Activated naive CD8-positive, alpha-beta T cell treated with anti-CD3 and anti-CD28 coated beads, Interleukin-2, amount 10 ng/mL, durations not matched to agents 7 days and 5 days (primary cell): ENCODE data around the gene ID1. TPM values are rescaled to one million over a fixed set of nuclear protein-coding genes. Genes with fewer than 3 reads are reported as not detected.
"Not testable (repeated sequence)": the region's sequence is repeated elsewhere in the genome, so short reads cannot be mapped to it uniquely, and the experiment has no call there.

Experiments used
- ATAC-seq: fragments of 150-1000 bp; cut with Tn5 transposase; one replicate; pipeline ENCODE4 v1.10.0; 2021; ENCODE audit warnings: low read depth, moderate library complexity
- POLR2A ChIA-PET: fragments of 350-600 bp; sonication (Branson Sonifier 250); formaldehyde crosslinking; loops from one replicate; lab custom pipeline; 2021; ENCODE audit warnings: antibody characterized with exemption; lab: Charles Lee
- DNase-seq: peaks from one replicate; pipeline ENCODE4 v3.0.0; 2021
- H3K27ac Mint-ChIP-seq: one replicate; pipeline ENCODE4 v1.8.0; 2022; ENCODE audit warnings: mild to moderate bottlenecking, mixed read lengths
- H3K27me3 Mint-ChIP-seq: one replicate; pipeline ENCODE4 v1.8.0; 2022; ENCODE audit warnings: mild to moderate bottlenecking, moderate library complexity, mixed read lengths
- H3K36me3 Mint-ChIP-seq: one replicate; pipeline ENCODE4 v1.8.0; 2021; ENCODE audit warnings: mild to moderate bottlenecking, mixed read lengths
- H3K4me1 Mint-ChIP-seq: one replicate; pipeline ENCODE4 v1.8.0; 2021; ENCODE audit warnings: mixed read lengths
- H3K4me3 Mint-ChIP-seq: one replicate; pipeline ENCODE4 v1.8.0; 2022; ENCODE audit warnings: mild to moderate bottlenecking, moderate library complexity, mixed read lengths
- H3K9me3 Mint-ChIP-seq: one replicate; pipeline ENCODE4 v1.8.0; 2021; ENCODE audit warnings: mixed read lengths
- total RNA-seq, 2 experiments: library from RNA; stranded (reverse); gene quantifications; one replicate each; pipeline ENCODE4 v1.2.3, GENCODE V29; 2021

ID1 gene
- total RNA-seq, 2 experiments from 2014 or later, result 0.72 to 1.2 TPM

DNA sequence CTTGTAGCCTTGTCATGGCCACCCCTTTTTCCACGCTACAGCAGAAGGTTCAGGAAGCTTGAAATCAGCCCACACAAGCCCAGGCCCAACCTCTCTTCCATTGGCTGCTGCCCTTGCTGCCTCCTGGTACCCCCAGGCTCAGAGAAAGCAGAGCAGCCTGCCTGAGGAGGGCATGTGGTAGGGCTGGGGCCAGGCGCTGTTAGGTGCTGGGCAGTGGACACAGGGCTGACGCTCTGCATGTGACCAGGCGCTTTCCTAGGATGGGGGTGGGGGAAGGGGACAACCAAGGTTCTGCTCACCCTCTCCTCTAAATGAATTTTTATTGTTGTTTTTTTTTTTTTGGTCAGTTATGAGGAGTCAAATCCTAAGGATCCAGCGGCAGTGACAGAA is 36.3 kb upstream of the ID1 start:
- DNase-seq (no peak), ATAC-seq (no peak)
- H3K27me3 Mint-ChIP-seq, result no peaks in the 10 kb centered on the region
- H3K36me3 Mint-ChIP-seq, result peaks cover 6% of the 10 kb centered on the region
- POLR2A ChIA-PET, result interaction anchor here (2.8 kb wide), 1 partner anchor 36 kb away, joined by 10 read pairs; the partner anchor contains the start of gene ID1
- H3K4me3 Mint-ChIP-seq, result no peak overlapping the region
- no peaks in the 10 kb centered on the region for H3K9me3 Mint-ChIP-seq
- peaks cover 19% of the 10 kb centered on the region for H3K4me1 Mint-ChIP-seq
- no peak overlapping the region for H3K27ac Mint-ChIP-seq

DNA sequence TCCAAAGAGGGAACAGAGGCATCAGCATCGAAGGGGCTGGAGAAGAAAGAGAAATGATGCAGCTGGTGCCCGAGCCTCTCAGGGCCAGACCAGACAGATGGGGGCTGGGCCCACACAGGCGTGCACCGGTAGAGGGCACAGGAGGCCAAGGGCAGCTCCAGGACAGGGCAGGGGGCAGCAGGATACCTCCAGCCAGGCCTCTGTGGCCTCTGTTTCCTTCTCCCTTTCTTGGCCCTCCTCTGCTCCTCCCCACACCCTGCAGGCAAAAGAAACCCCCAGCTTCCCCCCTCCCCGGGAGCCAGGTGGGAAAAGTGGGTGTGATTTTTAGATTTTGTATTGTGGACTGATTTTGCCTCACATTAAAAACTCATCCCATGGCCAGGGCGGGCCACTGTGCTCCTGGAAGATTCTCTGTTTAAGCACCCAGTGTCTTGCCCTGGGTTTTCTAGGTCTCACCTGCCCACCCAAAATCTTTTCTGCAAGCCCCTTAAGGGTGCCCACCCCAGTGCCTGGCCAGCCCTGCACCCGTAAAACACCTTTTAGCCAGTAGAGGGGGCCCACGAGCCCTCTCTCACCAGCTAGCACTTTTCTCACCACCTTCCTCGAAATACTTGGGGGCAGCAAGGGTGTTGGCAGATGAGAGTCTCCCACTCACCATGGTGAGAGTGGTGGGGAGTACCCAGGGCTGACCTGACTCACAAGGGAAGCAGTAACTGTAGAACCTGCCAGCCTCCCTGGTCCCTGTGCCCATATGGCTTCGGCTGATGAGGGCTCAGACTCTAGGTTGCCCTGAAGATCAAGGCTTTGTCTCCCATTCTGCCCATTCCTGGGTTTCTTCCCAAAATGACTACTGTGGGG is 35.7 kb upstream of the ID1 start:
- ATAC-seq, result no peak
- H3K4me3 Mint-ChIP-seq, result no peak overlapping the region
- peaks cover 3% of the 10 kb centered on the region for H3K36me3 Mint-ChIP-seq
- H3K27me3 Mint-ChIP-seq, result no peaks in the 10 kb centered on the region
- DNase-seq, result peak; percentile 76
- H3K9me3 Mint-ChIP-seq, result no peaks in the 10 kb centered on the region
- H3K4me1 Mint-ChIP-seq, result peaks cover 21% of the 10 kb centered on the region
- H3K27ac Mint-ChIP-seq, result no peak overlapping the region
- POLR2A ChIA-PET, result interaction anchor here (1.1 to 2.8 kb wide), 3 partner anchors 36 to 43 kb away, joined by 4 to 10 read pairs (median 8); partner anchors contain the start of gene ID1

DNA sequence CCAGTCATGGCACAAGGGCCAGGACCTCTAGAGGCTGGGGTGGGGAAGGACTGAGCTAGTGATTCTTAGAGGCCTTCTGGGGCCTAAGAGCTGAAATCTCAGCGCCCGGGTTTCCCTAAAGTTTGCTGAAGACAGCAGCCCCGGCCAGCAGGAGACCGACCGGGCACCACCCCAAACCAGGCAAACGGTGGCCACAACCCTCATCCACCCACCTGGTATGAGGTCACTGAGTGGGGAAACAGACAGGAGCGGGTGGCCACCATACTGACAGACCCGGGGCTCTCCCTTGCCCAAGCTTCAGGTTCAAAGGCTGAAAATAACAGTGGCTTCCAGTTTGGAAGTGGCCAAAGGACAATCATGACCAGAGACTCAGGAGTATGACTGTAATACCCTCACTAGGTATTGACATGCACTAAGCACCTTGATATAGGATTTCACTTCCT is 35.0 kb upstream of the ID1 start:
- POLR2A ChIA-PET, result interaction anchor here (1.1 to 2.8 kb wide), 3 partner anchors 35 to 43 kb away, joined by 4 to 10 read pairs (median 8); partner anchors contain the start of gene ID1
- no peak for DNase-seq
- no peak for ATAC-seq
- Mint-ChIP-seq H3K36me3 (no peaks in the 10 kb centered on the region), H3K4me1 (peaks cover 21% of the 10 kb centered on the region), H3K9me3 (no peaks in the 10 kb centered on the region), H3K4me3 (no peak overlapping the region), H3K27me3 (no peaks in the 10 kb centered on the region), H3K27ac (no peak overlapping the region)

DNA sequence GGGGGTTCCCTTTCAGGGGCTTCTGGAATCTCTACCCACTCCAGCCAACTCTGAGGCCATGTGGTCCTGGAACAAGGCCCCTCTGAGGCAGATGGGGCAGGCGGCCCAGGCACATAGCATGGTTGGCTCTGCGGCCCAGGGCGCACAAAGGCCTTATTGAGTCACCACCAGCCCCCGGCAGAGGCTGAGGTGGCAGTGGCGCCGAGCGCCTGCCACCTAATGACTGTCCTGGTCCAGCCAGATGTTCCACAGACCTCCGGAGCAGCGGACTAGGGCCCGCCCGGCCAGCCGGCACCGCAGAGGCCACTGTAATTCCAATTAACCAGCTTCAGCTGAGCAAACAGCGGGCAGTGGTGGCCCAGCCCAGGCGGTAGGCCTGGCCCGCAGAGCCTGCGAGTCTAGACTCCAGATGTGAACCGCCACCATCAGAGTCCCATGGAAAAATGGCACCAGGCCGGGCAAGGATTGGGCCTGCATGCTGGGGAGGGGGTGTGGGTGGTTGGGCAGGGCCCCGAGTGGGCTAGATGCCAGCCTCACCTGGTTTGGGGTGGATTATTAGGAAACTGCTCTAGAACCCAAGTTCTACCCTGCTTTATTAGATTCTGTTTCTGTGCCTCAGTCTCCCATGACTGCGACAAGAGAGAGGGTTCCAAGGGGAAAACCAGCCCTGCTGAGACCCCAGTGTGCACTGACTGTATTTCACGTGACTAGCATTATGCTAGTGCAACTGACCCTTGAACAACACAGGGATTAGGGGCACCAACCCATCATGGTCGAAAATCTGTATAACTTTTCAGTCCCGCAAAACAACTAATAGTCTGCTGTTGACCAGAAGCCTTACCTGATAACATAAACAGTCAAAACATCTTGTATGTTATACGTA is 34.1 kb upstream of the ID1 start:
- no peaks in the 10 kb centered on the region for H3K9me3 Mint-ChIP-seq
- H3K27me3 Mint-ChIP-seq, result no peaks in the 10 kb centered on the region
- DNase-seq, result no peak
- no peak overlapping the region for H3K27ac Mint-ChIP-seq
- no peak for ATAC-seq
- no peaks in the 10 kb centered on the region for H3K36me3 Mint-ChIP-seq
- peak overlapping the region; percentile 88 for H3K4me3 Mint-ChIP-seq
- peaks cover 18% of the 10 kb centered on the region for H3K4me1 Mint-ChIP-seq
- POLR2A ChIA-PET, result interaction anchor here (3.3 to 4.0 kb wide), 2 partner anchors 34 to 42 kb away, joined by 19 to 36 read pairs; partner anchors contain the start of gene ID1

DNA sequence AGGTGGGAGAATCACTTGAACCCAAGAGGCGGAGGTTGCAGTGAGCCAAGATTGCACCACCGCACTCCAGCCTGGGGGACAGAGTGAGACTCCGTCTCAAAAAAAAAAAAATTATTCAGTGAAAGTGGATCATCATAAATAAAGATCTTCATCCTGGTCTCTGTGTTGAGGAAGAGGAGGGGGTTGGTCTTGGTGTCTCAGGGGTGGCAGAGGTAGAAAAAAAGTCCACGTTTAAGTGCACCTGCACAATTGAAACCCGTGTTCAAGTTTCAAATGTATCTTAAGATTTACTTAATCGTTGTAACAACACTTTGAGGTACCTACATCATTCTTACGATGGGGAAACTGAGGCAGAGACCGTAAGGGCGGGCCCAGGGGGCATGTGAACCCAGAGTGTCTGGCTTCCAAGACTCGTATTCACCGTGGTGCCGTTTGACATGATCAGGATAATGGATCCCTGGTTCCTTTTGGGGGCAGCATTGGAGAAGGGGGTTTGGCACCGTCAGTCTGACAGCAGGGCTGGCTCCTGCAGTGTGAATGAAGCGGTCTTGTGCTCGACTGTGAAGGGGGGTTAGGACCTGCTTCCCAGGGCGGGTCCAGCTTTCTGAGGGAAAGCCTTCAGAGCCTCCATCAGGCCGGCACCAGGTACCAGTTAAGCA is 32.9 kb upstream of the ID1 start:
- H3K4me1 Mint-ChIP-seq, result peaks cover 15% of the 10 kb centered on the region
- peak overlapping the region; percentile 93 for H3K27ac Mint-ChIP-seq
- no peaks in the 10 kb centered on the region for H3K9me3 Mint-ChIP-seq
- H3K36me3 Mint-ChIP-seq, result no peaks in the 10 kb centered on the region
- no peaks in the 10 kb centered on the region for H3K27me3 Mint-ChIP-seq
- peak overlapping the region; percentile 88 for H3K4me3 Mint-ChIP-seq
- POLR2A ChIA-PET, result interaction anchor here (1.0 to 4.0 kb wide), 8 partner anchors 15 to 150 kb away, joined by 3 to 36 read pairs (median 4); partner anchors contain the start of genes BCL2L1 and ID1
- DNase-seq (no peak), ATAC-seq (no peak)

DNA sequence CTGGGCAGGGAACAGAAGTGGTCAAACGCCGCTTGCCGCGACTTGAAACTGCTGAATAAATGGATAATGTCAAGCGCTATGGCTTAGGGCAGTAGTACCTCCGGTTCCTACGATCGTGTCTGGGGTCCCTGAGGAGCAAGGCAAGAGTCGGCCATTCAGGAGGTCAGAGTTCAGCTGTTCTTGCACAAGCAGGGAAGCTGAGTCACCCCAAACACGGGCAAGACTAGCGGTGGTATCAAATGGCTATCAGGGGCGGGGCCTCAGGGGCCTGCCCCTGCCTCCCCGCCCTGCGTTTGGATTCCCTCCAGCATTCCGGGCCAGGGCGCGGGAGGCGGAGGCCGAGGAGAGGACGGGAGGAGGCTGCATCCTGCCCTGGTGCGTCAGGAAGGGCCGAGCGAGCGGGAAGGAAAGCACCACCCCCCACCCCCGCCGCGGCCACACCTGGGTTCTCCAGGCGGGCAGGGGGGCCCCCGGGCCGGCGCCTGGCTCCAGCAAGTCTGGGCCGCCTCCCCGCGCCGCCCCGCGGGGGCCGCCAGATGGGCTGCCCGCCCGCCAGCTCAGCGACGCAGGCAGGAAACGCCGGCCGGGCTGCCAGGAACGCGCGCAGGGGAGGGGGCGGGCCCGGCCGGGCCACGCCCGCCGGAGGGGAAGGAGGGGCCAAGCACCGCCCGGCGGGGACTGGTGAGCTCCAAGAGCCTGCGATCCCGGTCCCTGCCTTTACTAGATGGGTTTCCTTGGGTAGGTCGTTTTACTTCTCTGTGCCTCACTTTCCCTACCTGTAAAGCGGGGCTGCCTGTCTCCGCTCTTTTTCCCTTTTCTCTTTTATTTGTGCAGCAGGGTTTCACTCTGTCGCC is 32.2 kb upstream of the ID1 start:
- Mint-ChIP-seq H3K36me3 (no peaks in the 10 kb centered on the region), H3K9me3 (no peaks in the 10 kb centered on the region), H3K4me3 (peak overlapping the region; percentile 93), H3K27me3 (no peaks in the 10 kb centered on the region), H3K4me1 (peaks cover 17% of the 10 kb centered on the region), H3K27ac (peak overlapping the region; percentile 93)
- DNase-seq (peak; percentile 89), ATAC-seq (peak; percentile 90)
- POLR2A ChIA-PET, result interaction anchor here (0.6 to 4.0 kb wide), 21 partner anchors 10 to 175 kb away, joined by 3 to 36 read pairs (median 4); partner anchors contain the start of genes BCL2L1 and ID1

DNA sequence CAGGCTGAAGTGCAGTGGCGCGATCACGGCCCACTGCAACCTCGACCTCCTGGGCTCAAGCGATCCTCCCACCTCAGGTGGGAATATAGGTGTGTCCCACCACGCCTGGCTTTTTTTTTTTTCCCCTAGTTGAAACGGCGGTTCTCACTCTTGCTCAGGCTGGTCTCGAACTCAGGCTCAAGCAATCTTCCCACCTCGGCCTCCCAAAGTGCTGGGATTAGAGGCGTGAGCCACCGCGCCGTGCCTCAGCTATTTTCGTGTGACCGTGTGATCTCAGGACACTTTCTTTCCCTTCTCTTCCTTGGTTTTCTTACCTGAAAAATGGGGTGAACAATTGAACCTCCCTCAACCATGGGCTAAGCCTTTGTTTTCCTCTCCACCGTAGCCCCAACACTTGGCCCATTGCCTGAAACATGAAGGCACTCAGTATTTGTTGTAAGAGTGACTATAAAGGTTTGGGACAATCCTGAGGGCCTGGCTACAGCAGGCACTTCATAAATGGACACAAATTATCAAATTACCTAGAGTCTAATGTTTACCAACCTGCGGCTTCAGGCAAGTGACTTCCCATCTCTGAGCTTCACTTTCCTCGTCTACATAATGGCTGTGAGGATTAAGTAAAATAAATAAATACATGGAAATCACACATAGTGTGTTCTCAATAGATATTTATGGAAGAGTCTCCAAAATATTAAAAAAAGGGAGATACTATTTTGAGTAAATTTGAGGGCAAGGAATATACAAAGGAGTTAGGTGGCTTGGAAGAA is 31.4 kb upstream of the ID1 start:
- Mint-ChIP-seq H3K27me3 (no peaks in the 10 kb centered on the region), H3K9me3 (no peaks in the 10 kb centered on the region), H3K4me3 (peak overlapping the region; percentile 93), H3K4me1 (peaks cover 18% of the 10 kb centered on the region), H3K36me3 (no peaks in the 10 kb centered on the region), H3K27ac (peak overlapping the region; percentile 87)
- DNase-seq, result no peak
- ATAC-seq, result peak; percentile 5
- POLR2A ChIA-PET, result interaction anchor here (0.6 to 4.0 kb wide), 16 partner anchors 11 to 174 kb away, joined by 3 to 36 read pairs (median 4); partner anchors contain the start of gene ID1

DNA sequence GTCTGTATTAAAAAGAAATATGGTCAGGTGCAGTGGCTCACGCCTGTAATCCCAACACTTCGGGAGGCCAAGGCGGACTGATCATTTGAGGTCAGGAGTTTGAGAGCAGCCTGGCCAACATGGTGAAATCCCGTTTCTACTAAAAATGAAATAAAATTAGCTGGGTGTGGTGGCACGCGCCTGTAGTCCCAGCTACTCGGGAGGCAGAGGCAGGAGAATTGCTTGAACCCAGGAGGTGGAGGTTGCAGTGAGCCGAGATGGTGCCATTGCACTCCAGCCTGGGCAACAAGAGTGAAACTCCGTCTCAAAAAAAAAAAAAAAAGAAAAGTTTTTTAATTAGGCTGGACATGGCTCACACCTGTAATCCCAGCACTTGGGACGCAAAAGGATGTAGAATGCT is 30.1 kb upstream of the ID1 start:
- H3K9me3 Mint-ChIP-seq, H3K4me3 Mint-ChIP-seq, DNase-seq, H3K27me3 Mint-ChIP-seq, H3K27ac Mint-ChIP-seq, H3K36me3 Mint-ChIP-seq, ATAC-seq: not testable (repeated sequence)
- H3K4me1 Mint-ChIP-seq, result peaks cover 20% of the 10 kb centered on the region
- POLR2A ChIA-PET, result interaction anchor here (0.7 to 4.0 kb wide), 2 partner anchors 38 to 111 kb away, joined by 3 to 19 read pairs; no protein-coding TSS in a partner anchor

DNA sequence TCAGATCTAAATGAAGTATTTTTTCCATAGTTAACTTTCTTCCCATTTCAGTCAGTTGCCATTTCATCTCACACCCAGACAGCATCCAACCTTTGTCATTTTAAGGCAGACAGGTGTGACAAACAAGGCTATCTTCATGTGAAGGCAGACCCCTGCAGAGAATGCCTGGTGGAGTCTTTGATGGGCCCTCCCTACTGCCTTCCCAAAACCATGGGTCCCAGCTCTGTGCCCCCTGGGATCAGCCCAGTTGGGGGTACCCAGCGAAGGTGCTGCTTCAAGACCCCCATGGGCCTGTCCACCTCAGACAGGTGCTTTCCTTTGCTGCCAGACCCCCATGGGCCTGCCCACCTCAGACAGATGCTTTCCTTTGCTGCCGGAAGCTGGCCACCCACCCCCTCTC is 28.3 kb upstream of the ID1 start:
- Mint-ChIP-seq H3K27me3 (no peaks in the 10 kb centered on the region), H3K4me1 (peaks cover 20% of the 10 kb centered on the region), H3K9me3 (no peaks in the 10 kb centered on the region), H3K4me3 (no peak overlapping the region), H3K36me3 (no peaks in the 10 kb centered on the region), H3K27ac (no peak overlapping the region)
- POLR2A ChIA-PET, result interaction anchor here (1.6 to 1.9 kb wide), 2 partner anchors 26 to 36 kb away, joined by 6 read pairs; no protein-coding TSS in a partner anchor
- DNase-seq (no peak), ATAC-seq (no peak)

DNA sequence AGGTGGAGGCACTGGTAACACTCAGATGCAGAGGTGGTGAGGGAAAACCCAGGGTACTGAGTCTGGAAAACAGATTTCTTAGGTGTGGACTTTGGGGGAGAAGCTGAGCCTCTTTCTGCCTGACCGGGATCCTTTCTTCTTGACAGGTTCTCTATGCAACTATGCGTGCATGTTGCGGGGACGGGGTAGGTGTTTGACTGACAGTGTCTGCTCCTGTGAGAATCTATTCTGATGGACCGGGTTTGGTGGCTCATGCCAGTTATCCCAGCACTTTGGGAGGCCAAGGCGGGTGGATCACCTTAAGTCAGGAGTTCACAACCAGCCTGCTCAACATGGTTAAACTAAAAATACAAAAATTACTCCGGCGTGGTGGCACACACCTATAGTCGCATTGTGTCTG is 27.9 kb upstream of the ID1 start:
- Mint-ChIP-seq H3K4me3 (peak overlapping the region; percentile 35), H3K36me3 (no peaks in the 10 kb centered on the region), H3K4me1 (peaks cover 18% of the 10 kb centered on the region), H3K9me3 (no peaks in the 10 kb centered on the region), H3K27ac (no peak overlapping the region), H3K27me3 (no peaks in the 10 kb centered on the region)
- ATAC-seq (no peak), DNase-seq (no peak)
- POLR2A ChIA-PET, result interaction anchor here (0.6 to 1.9 kb wide), 6 partner anchors 10 to 99 kb away, joined by 3 to 9 read pairs (median 5); partner anchors contain the start of gene ID1

DNA sequence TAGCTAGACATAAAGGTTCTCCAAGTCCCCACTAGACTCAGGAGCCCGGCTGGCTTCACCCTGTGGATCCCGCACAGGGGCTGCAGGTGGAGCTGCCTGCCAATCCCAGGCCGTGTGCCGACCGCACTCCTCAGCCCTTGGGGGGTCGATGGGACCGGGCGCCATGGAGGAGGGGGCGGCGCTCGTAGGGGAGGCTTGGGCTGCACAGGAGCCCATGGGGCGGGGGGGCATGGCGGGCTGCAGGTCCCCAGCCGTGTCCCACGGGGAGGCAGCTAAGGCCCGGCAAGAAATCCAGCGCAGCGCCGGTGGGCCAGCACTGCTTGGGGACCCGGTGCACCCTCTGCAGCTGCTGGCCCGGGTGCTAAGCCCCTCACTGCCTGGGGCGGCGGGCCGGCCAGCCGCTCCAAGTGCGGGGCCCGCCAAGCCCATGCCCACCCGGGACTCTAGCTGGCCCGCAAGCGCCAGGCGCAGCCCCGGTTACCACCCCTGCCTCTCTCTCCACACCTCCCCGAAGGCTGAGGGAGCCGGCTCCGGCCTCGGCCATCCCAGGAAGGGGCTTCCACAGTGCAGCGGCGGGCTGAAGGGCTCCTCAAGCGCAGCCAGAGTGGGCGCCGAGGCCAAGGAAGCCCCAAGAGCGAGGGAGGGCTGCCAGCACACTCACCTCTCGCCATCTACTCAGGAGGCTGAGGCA is 26.5 kb upstream of the ID1 start:
- no peak for DNase-seq
- ATAC-seq, result no peak
- POLR2A ChIA-PET, result interaction anchor here (0.7 to 1.6 kb wide), 4 partner anchors 19 to 90 kb away, joined by 3 to 9 read pairs (median 8); partner anchors contain the start of gene ID1
- Mint-ChIP-seq H3K4me1 (peaks cover 11% of the 10 kb centered on the region), H3K27me3 (no peaks in the 10 kb centered on the region), H3K4me3 (no peak overlapping the region), H3K27ac (no peak overlapping the region), H3K36me3 (no peaks in the 10 kb centered on the region), H3K9me3 (no peaks in the 10 kb centered on the region)
